ENCODE data around the gene ENTPD2.

DNA sequence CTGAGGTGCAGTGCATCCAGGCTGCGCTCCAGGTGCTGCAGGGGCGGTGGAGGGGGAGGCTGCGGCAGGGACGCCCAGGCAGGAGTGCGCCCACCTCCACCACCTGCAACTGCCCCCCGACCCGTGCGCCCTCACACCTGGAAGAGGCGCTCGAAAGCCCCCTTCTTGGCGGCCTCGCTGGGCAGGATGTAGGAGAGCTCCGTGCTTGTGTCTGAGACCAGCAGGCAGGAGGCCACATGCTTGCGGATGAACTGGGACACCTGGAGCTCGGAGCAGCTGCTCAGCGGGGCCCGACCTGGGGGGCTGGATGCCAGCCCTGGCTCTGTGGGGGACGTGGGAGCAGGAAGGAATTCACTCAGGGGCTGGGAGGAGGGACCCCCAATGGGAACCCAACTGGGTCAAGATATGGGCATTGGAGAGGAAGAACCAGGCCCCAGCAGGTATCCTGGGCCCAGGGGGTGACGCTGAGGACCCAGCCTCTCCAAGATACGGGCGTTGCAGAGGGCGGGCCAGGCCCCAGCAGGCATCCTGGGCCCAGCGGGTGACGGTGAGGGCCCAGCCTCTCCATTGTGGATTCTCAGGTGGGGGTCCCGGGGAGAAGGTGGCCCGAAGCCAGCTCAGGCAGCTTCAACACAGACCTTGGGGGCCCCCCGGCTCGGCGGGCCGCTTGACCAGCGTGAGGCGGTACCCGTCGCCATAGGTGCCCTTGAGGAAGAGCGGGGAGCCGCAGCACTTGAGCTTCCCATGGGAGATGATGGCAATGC is 38.9 kb downstream of the ENTPD2 start:
- TF ChIP-seq, protein P1, sequence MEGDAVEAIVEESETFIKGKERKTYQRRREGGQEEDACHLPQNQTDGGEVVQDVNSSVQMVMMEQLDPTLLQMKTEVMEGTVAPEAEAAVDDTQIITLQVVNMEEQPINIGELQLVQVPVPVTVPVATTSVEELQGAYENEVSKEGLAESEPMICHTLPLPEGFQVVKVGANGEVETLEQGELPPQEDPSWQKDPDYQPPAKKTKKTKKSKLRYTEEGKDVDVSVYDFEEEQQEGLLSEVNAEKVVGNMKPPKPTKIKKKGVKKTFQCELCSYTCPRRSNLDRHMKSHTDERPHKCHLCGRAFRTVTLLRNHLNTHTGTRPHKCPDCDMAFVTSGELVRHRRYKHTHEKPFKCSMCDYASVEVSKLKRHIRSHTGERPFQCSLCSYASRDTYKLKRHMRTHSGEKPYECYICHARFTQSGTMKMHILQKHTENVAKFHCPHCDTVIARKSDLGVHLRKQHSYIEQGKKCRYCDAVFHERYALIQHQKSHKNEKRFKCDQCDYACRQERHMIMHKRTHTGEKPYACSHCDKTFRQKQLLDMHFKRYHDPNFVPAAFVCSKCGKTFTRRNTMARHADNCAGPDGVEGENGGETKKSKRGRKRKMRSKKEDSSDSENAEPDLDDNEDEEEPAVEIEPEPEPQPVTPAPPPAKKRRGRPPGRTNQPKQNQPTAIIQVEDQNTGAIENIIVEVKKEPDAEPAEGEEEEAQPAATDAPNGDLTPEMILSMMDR (IDR thresholded peaks at IDR 0.05), result no peak
- no peak for TF ChIP-seq POLR2A (IDR thresholded peaks at IDR 0.05)
